ENCODE measurements around the gene ENTPD5.

ENTPD5 gene, protein sequence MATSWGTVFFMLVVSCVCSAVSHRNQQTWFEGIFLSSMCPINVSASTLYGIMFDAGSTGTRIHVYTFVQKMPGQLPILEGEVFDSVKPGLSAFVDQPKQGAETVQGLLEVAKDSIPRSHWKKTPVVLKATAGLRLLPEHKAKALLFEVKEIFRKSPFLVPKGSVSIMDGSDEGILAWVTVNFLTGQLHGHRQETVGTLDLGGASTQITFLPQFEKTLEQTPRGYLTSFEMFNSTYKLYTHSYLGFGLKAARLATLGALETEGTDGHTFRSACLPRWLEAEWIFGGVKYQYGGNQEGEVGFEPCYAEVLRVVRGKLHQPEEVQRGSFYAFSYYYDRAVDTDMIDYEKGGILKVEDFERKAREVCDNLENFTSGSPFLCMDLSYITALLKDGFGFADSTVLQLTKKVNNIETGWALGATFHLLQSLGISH

DNA sequence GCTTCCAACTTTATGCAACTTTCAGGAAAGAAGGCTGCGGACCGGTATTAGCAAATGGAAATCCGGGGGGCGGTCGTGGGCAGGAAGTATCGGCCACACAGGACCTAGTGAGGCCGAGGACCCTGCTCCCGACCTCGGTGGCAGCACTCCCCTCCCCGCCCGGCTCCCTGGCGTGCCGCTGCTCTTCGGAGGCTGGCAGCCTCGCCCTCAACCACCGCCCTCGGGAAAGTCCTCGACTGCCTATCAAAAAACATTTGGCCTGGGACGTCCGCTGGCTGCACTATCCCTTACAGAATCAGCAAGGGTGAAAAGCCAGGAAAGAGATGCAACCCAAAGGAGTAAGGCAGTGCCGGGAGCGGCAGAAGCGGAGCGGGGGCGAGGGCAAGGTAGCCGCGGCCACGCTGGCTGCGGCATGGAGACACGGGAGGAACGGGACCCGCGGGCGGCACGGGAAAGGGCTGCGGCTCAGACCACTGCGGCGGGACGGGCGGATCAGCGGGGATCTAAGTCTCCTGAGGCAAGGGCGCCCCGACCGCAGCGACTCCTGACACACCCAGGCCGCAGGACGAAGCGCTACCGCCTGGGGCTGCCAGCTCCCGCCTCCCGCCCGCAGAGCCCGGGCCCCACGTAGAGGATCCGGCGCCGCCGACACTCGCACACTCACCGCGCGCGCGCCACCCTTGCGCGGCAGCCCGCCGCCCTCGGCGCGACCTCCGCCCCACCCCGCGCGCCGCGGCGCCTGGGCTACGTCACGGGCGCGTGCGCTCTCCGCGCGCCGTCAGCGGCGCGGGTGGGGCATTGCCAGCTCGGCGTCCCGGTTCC lies at the start of gene ENTPD5, which contains the start of gene BBOF1:
Gene ENTPD5, minus strand, starts transcription at position 703 of the 822 bp plus-strand sequence. CDS start 31,186 bp downstream, outside the sequence.
Gene BBOF1, plus strand, starts transcription at position 764 of the 822 bp plus-strand sequence. CDS start 130 bp downstream, outside the sequence.
- DNase-seq: peak; percentile 89

DNA sequence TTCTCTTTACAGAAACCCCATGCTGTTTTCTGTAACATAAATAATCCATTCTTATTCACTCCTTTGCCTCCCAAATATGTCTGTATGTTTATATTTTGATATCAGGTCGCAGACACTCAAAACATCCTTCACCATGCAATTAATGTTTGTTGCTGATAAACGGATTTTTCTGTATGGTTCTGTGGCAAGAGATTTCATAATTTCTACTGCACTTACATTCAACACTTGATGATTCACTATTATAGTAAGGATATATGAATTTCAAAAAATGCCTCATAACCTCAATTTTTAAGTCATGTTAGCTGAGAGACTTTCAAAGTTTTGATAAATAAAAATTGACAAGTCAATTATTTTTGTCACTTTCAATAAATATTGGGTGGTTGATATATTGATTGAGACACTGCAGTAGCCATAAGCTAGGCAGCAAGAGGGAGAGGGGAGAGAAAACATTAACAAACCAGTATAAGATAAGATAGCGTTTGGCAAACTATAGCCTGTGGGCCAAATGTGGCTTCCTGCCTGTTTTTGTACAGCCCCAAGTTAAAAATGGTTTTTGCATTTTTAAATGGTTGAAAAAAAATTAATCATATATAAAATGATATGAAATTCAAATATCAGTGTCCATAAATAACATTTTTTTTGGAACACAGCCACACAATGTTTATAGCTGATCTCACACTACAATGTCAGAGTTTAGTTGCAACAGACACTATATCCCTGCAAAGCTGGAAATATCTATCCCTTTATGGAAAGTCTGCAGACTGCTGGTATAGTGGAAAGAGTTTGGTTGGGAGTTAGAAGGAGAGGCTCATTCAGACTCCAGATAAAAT lies 46.9 kb upstream of the ENTPD5 start:
- DNase-seq: no peak

- no peak for DNase-seq
Observed at GRCh38 chr14:74064883-74065282, 45.8 kb upstream of the ENTPD5 start.

DNA sequence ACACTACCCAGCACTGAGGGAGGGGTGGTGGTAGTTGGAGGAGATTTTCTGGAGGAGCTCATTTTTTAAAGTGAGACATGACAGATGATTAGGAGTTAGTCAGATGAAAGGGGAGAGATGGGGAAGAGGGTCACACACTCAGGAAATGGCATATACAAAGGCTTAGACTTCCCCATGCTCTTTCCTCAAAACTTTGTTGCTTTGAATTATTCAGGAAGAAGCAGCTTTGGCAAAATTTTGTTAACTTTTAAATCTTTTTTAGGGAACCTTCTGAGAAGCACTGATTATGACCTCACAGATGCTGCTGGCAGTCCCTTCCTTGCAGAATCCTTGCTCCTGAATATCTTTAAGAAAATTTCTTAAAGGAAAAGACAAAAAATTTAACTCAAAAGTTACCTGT lies 45.3 kb upstream of the ENTPD5 start:
- no peak for DNase-seq

GRCh38 chr14:74062809-74063150 lies 43.7 kb upstream of the ENTPD5 start:
- no peak for DNase-seq

GRCh38 chr14:74049876-74050495 lies 30.9 kb upstream of the ENTPD5 start:
- no peak for DNase-seq

DNA sequence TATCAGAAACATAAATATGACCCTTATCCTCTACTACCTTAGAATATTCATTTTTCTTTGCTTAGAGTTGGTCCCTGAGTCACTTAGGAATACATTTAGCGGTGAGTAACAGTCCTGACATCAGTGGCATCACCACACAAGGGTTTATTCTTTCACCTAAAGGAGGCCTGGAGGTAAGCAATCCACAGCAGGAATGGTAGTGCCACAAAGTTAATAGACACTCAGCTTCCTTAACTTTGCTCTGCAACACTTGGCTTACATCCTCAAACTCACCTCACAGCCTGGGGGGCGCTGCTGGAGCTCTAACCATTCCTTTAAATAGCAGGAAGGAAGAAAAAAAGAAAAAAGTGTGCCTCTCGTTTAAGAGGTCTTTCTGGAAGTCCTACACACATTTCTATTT lies 29.2 kb upstream of the ENTPD5 start:
- no peak for DNase-seq

GRCh38 chr14:74045522-74045921 lies 26.4 kb upstream of the ENTPD5 start:
- DNase-seq: no peak

DNA sequence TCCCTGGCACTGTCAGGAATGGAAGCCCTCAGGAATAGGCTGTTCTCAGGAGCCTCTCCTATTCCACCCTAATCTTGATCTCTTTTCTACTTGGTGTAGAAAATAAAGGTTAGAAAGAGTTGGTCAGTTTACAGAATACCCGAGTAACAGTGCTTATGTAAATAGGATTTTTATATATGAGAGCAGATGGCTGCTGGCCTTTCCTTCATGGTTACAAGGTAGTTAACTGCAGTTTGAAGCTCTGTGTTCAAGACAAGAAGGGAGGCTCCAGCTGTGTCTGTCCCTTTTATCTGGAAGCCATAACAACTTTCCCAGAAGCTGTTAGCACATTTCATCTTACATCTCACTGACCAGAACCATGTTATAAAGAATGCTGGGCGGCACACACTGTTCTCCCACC lies 23.2 kb upstream of the ENTPD5 start:
- DNase-seq: no peak

DNA sequence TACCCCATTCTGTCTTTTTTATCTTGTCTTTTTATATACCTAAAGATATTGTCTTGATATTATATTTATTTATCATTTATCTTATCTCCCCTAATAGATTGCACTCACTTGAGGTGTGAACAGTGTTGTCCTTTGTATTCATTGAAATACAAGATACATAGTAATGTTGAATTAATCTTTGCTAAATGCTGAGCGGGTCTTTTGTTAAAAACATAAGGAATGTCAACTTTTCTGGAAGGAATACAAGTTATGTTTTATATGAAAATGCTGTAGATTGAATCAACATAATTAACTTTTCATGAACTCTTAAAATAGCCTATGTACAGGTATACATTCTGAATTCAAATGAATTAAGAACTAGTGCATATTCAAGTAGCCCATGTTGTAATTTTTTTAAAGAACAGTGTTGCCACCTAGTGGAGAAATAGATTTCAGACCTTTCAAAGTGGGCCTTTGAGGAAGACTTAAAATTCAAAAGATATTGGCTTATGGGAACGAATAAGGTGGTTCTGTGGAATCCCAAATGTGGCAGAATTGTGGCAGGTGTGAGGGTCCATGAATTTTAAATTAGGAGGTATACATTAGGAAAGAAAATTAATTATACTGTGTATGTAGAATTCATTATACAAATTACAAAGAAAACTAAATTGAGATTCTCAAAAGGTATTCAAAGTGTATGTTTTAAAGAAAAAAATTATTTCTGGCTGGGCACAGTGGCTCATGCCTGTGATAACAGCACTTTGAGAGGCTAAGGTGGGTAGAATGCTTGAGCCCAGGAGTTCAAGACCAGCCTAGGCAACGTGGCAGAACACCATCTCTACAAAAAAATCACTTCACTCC lies 19.2 kb upstream of the ENTPD5 start:
- DNase-seq: peak; percentile 72

GRCh38 chr14:74035556-74035955 lies 16.5 kb upstream of the ENTPD5 start:
- no peak for DNase-seq

DNA sequence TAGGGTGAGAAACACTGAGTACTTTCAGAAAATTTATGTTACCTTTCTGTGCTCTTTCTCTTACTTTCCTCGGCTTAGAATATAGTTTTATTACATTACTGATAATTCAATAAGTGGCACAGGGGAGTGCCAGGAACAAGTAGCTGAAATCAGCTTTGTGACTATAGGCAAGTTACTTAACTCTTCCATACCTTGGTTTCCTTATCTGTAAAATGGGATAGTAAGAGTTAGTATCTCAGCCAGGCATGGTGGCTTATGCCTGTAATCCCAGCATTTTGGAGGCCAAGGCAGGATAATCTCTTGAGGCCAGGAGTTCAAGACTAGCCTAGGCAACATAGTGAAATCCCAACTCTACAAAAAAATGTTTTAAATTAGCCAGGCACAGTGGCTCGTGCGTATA lies 15.5 kb upstream of the ENTPD5 start:
- no peak for DNase-seq

DNA sequence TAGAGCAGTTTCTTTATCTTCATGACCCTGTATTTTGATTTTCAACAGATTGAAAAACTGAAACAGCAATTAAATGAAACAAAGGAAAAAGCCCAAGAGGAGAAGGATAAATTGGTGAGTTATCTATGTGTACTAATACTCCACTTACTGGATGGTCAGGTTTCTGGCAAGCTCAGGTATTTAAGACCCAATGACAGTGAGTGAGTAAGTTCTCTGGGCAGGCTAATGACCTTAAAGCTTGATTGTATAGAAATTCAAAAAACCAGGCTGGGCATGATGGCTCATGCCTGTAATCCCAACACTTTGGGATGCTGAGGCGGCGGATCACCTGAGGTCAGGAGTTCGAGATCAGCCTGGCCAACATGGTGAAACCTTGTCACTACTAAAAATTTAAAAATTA lies 10.0 kb upstream of the ENTPD5 start:
- no peak for DNase-seq

DNA sequence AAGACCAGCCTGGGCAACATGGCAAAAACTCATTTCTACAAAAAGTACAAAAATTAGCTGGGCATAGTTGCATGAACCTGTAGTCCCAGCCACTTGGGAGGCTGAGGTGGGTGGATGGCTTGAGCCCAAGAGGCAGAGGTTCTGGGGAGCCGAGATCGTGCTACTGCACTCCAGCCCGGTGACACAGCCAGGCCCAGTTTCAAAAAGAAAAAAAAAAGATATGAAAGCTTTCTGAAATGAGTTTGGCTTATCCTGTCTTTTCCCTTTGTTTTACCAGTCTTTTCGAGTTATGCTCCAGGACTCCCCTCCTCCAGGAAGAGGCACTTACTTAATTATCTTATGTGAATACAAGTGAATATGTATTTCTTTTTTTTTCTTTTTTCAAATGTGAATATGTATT lies 3.3 kb upstream of the ENTPD5 start:
- DNase-seq: no peak

DNA sequence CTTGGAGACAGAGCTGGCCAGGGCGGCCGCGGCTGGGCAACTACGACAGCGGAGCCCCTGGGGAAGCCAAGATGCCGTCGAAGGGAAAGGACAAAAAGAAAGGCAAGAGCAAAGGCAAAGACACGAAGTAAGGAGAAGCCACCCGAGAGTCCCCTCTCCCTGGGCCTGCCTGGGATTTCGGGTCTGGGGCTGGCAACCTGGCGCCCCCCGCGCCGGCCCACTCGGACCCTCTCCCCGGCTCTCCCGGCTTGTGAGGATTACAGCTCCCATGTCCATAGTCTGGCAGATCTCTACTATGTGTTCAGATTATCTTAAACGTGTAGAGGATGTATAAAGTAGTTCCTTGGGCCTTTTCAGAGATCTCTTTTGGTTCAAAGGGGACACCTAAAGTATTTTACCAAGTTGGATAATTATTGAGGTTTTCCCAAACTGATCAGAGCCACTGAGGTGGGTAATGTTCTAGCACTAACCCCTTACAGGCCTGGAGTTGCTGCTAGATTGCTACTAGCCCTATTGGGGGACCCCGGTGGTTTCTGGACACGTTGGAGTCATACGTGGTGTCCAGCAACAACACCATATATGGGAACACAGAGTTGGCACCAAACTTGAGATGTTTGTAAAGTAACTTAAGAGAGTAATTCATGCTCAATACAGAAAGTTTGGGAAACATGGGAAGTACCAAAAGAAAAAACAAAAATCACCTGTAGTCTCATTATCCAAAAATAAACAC lies 485 bp upstream of the ENTPD5 start:
- no peak for DNase-seq

DNA sequence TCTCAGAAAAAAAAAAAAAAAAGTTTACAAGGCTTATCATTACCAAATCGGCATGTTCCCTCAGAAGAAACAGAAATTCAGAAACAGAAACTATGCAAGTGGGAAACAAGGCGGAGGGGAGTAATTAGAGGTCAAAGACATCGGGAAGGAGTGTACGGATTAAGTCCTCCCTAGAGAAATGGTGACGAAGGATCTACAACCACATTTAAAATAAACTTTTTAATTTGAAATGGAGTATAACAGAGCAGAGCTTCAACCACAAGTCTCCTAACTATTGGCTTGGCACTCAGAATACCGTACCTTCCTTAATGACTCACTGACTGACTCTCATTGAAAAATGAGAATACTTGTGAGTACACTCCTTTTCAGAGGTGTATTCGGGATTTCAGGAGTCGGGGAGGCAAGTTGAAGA lies 908 bp downstream of the ENTPD5 start:
- DNase-seq: no peak

DNA sequence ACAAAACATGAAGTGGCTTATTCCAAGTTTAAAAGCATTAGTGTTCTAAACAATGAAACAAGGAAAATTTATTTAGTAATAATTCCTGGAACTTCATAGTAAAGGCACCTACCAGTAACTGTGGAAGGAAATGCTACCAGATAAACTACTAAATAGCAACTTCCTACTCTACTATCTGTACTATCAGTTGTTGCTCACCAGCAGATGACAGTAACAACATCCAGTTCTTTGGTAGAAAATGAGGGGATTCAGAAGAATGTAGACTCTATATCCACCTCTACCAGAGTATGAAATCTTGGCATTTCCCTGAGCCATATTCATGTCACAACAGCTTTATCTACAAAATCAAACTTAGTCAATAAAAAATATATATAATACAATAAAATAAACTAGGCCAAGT lies 3.1 kb downstream of the ENTPD5 start:
- DNase-seq: no peak

GRCh38 chr14:74015176-74015575 lies 3.9 kb downstream of the ENTPD5 start:
- DNase-seq: no peak

GRCh38 chr14:74014299-74014698 lies 4.8 kb downstream of the ENTPD5 start:
- DNase-seq: no peak

GRCh38 chr14:74008843-74009499 lies 10.1 kb downstream of the ENTPD5 start:
- DNase-seq: no peak
